Activated naive CD4-positive, alpha-beta T cell treated with anti-CD3 and anti-CD28 coated beads, Interleukin-2, amount 50 U/mL, for 24 hours (primary cell): ENCODE results near the gene DNAH14.
"Not testable (repeated sequence)": the region's sequence is repeated elsewhere in the genome, so short reads cannot be mapped to it uniquely, and the experiment has no call there.

Experiments
- H3K27ac Mint-ChIP-seq: one replicate; pipeline ENCODE4 v1.8.0; 2021; ENCODE audit warnings: mild to moderate bottlenecking, mixed read lengths
- H3K27me3 Mint-ChIP-seq: one replicate; pipeline ENCODE4 v1.8.0; 2021; ENCODE audit warnings: mixed read lengths
- H3K36me3 Mint-ChIP-seq: one replicate; pipeline ENCODE4 v1.8.0; 2021; ENCODE audit warnings: mixed read lengths
- H3K4me1 Mint-ChIP-seq: one replicate; pipeline ENCODE4 v1.8.0; 2021; ENCODE audit warnings: mixed read lengths
- H3K4me3 Mint-ChIP-seq: one replicate; pipeline ENCODE4 v1.8.0; 2021; ENCODE audit warnings: mild to moderate bottlenecking, mixed read lengths
- H3K9me3 Mint-ChIP-seq: one replicate; pipeline ENCODE4 v1.8.0; 2021; ENCODE audit warnings: mixed read lengths

Gene DNAH14

GRCh38 chr1:224903955-224904354, 25.5 kb upstream of the DNAH14 start:
- no peak overlapping the region for H3K4me3 Mint-ChIP-seq
- peaks cover 16% of the 10 kb centered on the region for H3K27me3 Mint-ChIP-seq
- H3K27ac Mint-ChIP-seq: no peak overlapping the region
- H3K4me1 Mint-ChIP-seq: no peaks in the 10 kb centered on the region
- H3K36me3 Mint-ChIP-seq: no peaks in the 10 kb centered on the region
- H3K9me3 Mint-ChIP-seq: peaks cover 1% of the 10 kb centered on the region

- Mint-ChIP-seq H3K36me3 (peaks cover 6% of the 10 kb centered on the region), H3K27me3 (peaks cover 15% of the 10 kb centered on the region), H3K4me3 (no peak overlapping the region), H3K27ac (no peak overlapping the region), H3K9me3 (peaks cover 11% of the 10 kb centered on the region), H3K4me1 (no peaks in the 10 kb centered on the region)
Observed at GRCh38 chr1:224906340-224906739, 23.1 kb upstream of the DNAH14 start.

GRCh38 chr1:224911217-224911616, 18.3 kb upstream of the DNAH14 start:
- peaks cover 18% of the 10 kb centered on the region for H3K9me3 Mint-ChIP-seq

GRCh38 chr1:224914292-224914900, 15.1 kb upstream of the DNAH14 start:
- no peak overlapping the region for H3K27ac Mint-ChIP-seq
- no peaks in the 10 kb centered on the region for H3K4me1 Mint-ChIP-seq
- no peak overlapping the region for H3K4me3 Mint-ChIP-seq
- peaks cover 14% of the 10 kb centered on the region for H3K9me3 Mint-ChIP-seq
- peaks cover 8% of the 10 kb centered on the region for H3K36me3 Mint-ChIP-seq
- H3K27me3 Mint-ChIP-seq: peaks cover 14% of the 10 kb centered on the region

More at GRCh38 chr1:224911217-224911616, 18.3 kb upstream of the DNAH14 start:
- H3K4me1 Mint-ChIP-seq: no peaks in the 10 kb centered on the region
- H3K36me3 Mint-ChIP-seq: peaks cover 8% of the 10 kb centered on the region
- H3K27ac Mint-ChIP-seq: no peak overlapping the region
- H3K27me3 Mint-ChIP-seq: peaks cover 12% of the 10 kb centered on the region
- no peak overlapping the region for H3K4me3 Mint-ChIP-seq

GRCh38 chr1:224919508-224919907, 10.0 kb upstream of the DNAH14 start:
- no peak overlapping the region for H3K27ac Mint-ChIP-seq
- H3K27me3 Mint-ChIP-seq: peaks cover 11% of the 10 kb centered on the region
- H3K36me3 Mint-ChIP-seq: no peaks in the 10 kb centered on the region
- no peaks in the 10 kb centered on the region for H3K9me3 Mint-ChIP-seq
- no peak overlapping the region for H3K4me3 Mint-ChIP-seq
- no peaks in the 10 kb centered on the region for H3K4me1 Mint-ChIP-seq

GRCh38 chr1:224920930-224921329, 8.5 kb upstream of the DNAH14 start:
- Mint-ChIP-seq H3K36me3 (no peaks in the 10 kb centered on the region), H3K9me3 (no peaks in the 10 kb centered on the region), H3K4me3 (no peak overlapping the region), H3K27ac (no peak overlapping the region), H3K4me1 (no peaks in the 10 kb centered on the region), H3K27me3 (peaks cover 11% of the 10 kb centered on the region)

GRCh38 chr1:224921354-224921753, 8.1 kb upstream of the DNAH14 start:
- Mint-ChIP-seq H3K27ac (no peak overlapping the region), H3K27me3 (peaks cover 11% of the 10 kb centered on the region), H3K4me3 (no peak overlapping the region), H3K36me3 (no peaks in the 10 kb centered on the region), H3K9me3 (no peaks in the 10 kb centered on the region), H3K4me1 (no peaks in the 10 kb centered on the region)

GRCh38 chr1:224922404-224923164, 6.9 kb upstream of the DNAH14 start:
- Mint-ChIP-seq H3K4me1 (no peaks in the 10 kb centered on the region), H3K36me3 (no peaks in the 10 kb centered on the region), H3K4me3 (no peak overlapping the region), H3K27ac (no peak overlapping the region), H3K27me3 (peaks cover 12% of the 10 kb centered on the region), H3K9me3 (no peaks in the 10 kb centered on the region)

GRCh38 chr1:224923726-224924125, 5.7 kb upstream of the DNAH14 start:
- peaks cover 13% of the 10 kb centered on the region for H3K27me3 Mint-ChIP-seq
- no peaks in the 10 kb centered on the region for H3K4me1 Mint-ChIP-seq
- no peak overlapping the region for H3K27ac Mint-ChIP-seq
- no peaks in the 10 kb centered on the region for H3K9me3 Mint-ChIP-seq
- no peaks in the 10 kb centered on the region for H3K36me3 Mint-ChIP-seq
- H3K4me3 Mint-ChIP-seq: no peak overlapping the region

- H3K27me3 Mint-ChIP-seq: peaks cover 26% of the 10 kb centered on the region
- H3K4me1 Mint-ChIP-seq, H3K9me3 Mint-ChIP-seq, H3K27ac Mint-ChIP-seq, H3K4me3 Mint-ChIP-seq, H3K36me3 Mint-ChIP-seq: not testable (repeated sequence)
Observed at GRCh38 chr1:224927631-224928030, 1.8 kb upstream of the DNAH14 start.

- H3K27ac Mint-ChIP-seq: no peak overlapping the region
- H3K27me3 Mint-ChIP-seq: peaks cover 28% of the 10 kb centered on the region
- H3K4me1 Mint-ChIP-seq: no peaks in the 10 kb centered on the region
- H3K36me3 Mint-ChIP-seq: peaks cover 9% of the 10 kb centered on the region
- H3K9me3 Mint-ChIP-seq: peaks cover 21% of the 10 kb centered on the region
- no peak overlapping the region for H3K4me3 Mint-ChIP-seq
Observed at GRCh38 chr1:224928906-224929305, 569 bp upstream of the DNAH14 start.

GRCh38 chr1:224931605-224932004, 2.1 kb downstream of the DNAH14 start:
- peaks cover 9% of the 10 kb centered on the region for H3K36me3 Mint-ChIP-seq
- H3K4me1 Mint-ChIP-seq: no peaks in the 10 kb centered on the region
- no peak overlapping the region for H3K4me3 Mint-ChIP-seq
- peaks cover 31% of the 10 kb centered on the region for H3K9me3 Mint-ChIP-seq
- H3K27me3 Mint-ChIP-seq: peaks cover 29% of the 10 kb centered on the region
- no peak overlapping the region for H3K27ac Mint-ChIP-seq

GRCh38 chr1:224932607-224933249, 3.3 kb downstream of the DNAH14 start:
- Mint-ChIP-seq H3K27me3 (peaks cover 23% of the 10 kb centered on the region), H3K27ac (no peak overlapping the region), H3K36me3 (peaks cover 9% of the 10 kb centered on the region), H3K9me3 (peaks cover 31% of the 10 kb centered on the region), H3K4me3 (no peak overlapping the region), H3K4me1 (no peaks in the 10 kb centered on the region)

GRCh38 chr1:224933584-224933983, 4.1 kb downstream of the DNAH14 start:
- Mint-ChIP-seq H3K27ac (no peak overlapping the region), H3K4me3 (no peak overlapping the region), H3K36me3 (peaks cover 9% of the 10 kb centered on the region), H3K9me3 (peaks cover 31% of the 10 kb centered on the region), H3K27me3 (peaks cover 21% of the 10 kb centered on the region), H3K4me1 (no peaks in the 10 kb centered on the region)

- Mint-ChIP-seq H3K9me3 (peaks cover 13% of the 10 kb centered on the region), H3K27me3 (peaks cover 1% of the 10 kb centered on the region), H3K36me3 (no peaks in the 10 kb centered on the region), H3K4me3 (no peak overlapping the region), H3K27ac (no peak overlapping the region), H3K4me1 (no peaks in the 10 kb centered on the region)
Observed at GRCh38 chr1:224938652-224939051, 9.2 kb downstream of the DNAH14 start.

GRCh38 chr1:224939844-224940425, 10.5 kb downstream of the DNAH14 start:
- Mint-ChIP-seq H3K4me3 (no peak overlapping the region), H3K36me3 (no peaks in the 10 kb centered on the region), H3K27ac (no peak overlapping the region), H3K4me1 (no peaks in the 10 kb centered on the region), H3K9me3 (peaks cover 2% of the 10 kb centered on the region), H3K27me3 (peaks cover 3% of the 10 kb centered on the region)
